Left ventricle myocardium superior (tissue), 1 donor: ENCODE data around the gene PAXX. TPM values are rescaled to one million over a fixed set of nuclear protein-coding genes. Genes with fewer than 3 reads are reported as not detected.
A peak's percentile ranks its signal among the peaks of the same experiment; 100 is the strongest.

Experiments used
- ATAC-seq: fragments of 200-7000 bp; cut with Tn5 transposase; one replicate; pipeline ENCODE4 v1.9.1; 2020; ENCODE audit warnings: mild to moderate bottlenecking, moderate library complexity
- DNase-seq: peaks from one replicate; pipeline ENCODE4 v3.0.0-alpha.2; 2020
- intact Hi-C: fragments of 100-400 bp; cut with micrococcal nuclease; formaldehyde crosslinking; loops from one replicate; pipeline ENCODE4 v1.11.0; 2022
- total RNA-seq: library from RNA; stranded (reverse); fragmentation: NEBNext Ultra II Directional; extraction: Animal tissue kit (Norgen Biotek cat#: 25700); gene quantifications from one replicate; pipeline ENCODE4 v1.2.1, GENCODE V29; 2021
- donor health status: DM: no; HTN: yes; CAD: no; lungs with severe emphysema.

The PAXX gene
- total RNA-seq, 1 donor from 2014 or later, result 23.9 TPM

GRCh38 chr9:136978865-136979544, 13.2 kb upstream of the PAXX start:
- DNase-seq (peak; percentile 35), ATAC-seq (no peak)
- intact Hi-C loops, result no loop called here

GRCh38 chr9:136979769-136980587, 12.2 kb upstream of the PAXX start:
- no peak for ATAC-seq
- peak; percentile 39 for DNase-seq
- intact Hi-C loops, result no loop called here

DNA sequence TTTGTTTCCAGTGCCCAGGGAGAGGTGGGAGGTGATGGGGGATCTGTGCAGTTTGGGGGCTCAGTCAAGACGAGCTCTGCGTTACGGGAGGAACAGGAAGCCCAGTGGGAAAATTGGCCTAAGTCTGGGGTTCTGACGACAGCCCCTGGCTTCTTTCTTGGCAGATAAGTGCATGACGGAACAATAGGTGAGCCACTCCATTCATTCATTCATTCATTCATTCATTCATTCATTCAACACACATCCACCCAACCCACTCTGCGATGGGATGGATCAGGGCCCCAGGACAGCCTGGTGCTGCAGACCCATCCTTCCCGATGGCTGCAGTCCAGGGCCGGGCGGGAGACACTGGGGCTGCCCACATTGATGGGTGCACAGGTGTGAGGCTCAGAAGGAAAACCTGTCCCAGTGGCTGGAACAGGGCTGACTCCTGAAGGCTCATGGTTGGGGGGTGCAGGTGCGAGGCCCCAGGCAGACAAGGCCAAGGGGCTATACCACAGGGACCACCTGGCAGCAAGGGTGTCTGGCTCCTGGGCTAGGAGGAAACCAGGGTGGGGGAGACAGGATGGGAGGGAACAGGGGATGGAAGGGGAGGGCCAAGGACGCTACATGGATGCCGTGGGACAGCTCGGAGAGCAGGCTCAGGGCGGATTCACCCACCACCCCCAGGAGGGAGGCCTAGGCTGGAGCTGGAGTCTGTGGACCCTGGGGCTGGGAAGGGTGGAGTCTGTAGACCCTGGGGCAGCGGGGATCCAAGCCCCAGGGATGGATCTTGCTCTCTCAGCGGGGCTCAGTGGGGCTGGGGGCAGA, 11.3 kb upstream of the PAXX start:
- intact Hi-C loops, result no loop called here
- peak; percentile 40 for DNase-seq
- ATAC-seq, result no peak

GRCh38 chr9:136981588-136982231, 10.5 kb upstream of the PAXX start:
- ATAC-seq (peak; percentile 13), DNase-seq (peak; percentile 77)
- intact Hi-C loops, result no loop called here

DNA sequence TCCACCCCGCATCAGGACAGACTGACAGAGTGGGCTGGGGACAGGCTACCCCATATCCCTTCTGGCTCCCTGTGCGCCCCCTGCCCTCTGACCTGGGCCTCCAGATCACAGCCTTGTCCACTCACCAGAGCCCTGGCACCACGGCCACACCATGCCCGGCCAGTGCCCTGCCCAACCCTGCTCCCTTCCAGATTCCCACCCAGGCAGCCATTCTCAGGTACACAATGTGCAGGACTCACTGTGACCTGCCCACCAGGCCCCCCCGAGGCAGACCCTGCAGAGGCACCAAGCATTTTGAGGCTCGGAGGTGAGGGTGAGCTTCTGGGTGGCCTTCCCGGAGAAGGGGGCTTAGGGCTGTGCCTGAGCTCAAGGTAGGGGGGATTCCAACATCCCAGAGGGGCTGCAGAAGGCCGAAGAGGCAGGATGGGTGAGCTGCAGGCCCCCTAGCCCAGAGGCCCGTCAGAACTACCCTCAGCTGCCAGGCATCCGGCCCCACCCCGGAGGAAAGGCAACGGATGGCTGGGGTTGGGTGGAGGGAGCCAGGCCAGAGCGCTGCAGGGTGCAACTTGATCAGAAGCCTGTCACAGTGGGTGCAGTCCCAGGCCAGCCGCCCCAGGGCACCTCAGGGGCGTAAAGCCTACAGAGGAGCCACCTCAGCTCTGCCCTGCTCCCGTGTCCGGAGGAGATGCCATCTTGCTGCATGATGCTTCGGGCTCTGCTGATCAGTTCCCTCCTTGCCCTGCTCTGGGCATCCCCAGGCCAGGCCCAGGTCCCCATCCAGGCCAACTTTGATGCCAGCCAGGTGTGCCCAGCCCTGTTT, 9.8 kb upstream of the PAXX start, which contains the start of gene LCNL1:
Gene LCNL1, plus strand, starts transcription at position 762 of the 820 bp plus-strand sequence. CDS start 594 bp downstream, outside the sequence.
- intact Hi-C loops, result no loop called here
- DNase-seq (peak; percentile 60), ATAC-seq (peak; percentile 1)

- no peak for ATAC-seq
- peak; percentile 42 for DNase-seq
- intact Hi-C loops, result no loop called here
Observed at GRCh38 chr9:136983167-136983566, 9.1 kb upstream of the PAXX start.

DNA sequence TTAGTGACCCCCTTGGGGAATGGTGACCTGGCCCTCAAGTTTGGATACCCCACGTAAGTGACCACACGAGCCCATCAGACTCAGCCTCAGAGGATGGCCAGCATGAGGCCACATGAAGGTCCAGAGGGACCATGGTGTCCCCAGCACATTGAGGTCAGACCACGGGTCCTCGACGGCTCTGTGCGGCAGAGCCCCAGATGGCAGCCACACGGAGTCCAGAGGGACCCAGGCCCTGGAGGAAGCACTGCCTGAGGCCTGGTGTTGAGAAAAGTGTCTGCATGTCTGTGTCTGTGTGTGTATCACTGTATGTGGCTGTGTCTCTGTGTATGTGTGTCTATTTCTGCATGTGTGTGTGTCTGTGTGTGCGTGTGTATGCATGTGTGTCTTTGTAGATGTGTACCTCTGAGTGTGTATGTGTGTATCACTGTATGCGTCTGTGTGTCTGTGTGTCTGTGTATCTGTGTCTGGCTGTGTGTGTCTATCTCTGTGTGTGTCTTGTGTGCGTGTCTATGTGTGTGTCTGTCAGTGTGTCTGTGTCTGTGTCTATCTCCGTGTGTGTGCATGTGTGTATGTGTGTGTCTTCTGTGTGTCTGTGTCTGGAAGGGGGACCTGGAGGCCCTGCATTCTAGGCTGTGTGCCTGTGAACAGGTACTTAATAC, 8.4 kb upstream of the PAXX start:
- intact Hi-C loops, result no loop called here
- ATAC-seq (no peak), DNase-seq (peak; percentile 27)

- DNase-seq (peak; percentile 33), ATAC-seq (no peak)
- intact Hi-C loops, result no loop called here
Observed at GRCh38 chr9:136984464-136985026, 7.7 kb upstream of the PAXX start.

DNA sequence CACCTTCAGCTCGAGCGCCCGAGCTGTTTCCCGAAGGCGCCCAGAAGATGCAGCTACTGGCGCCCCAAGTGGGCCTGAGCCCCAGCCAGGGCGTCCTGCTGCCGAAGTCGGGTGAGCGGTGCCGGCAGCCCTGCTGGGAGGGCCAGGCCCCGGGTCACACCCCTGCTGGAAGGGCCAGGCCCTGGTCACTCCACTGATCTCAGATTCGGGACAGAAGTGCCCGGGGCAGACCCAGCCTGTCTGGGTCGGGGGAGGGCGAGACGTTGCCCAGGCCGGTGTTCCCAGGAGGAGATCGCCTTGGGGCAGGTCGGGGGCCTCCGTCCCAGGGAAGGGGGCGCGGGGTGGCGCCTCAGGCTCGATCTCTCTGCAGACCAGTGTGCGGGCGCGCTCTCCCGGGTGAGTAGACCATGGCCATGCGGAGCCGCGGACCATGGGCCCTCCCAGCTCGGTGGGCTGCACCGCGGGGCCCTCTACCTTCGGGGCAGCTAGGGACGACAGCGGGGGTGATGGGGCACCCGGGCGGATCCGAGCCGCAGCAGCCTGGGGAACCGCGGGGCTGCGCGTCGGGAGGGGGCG, 7.1 kb upstream of the PAXX start:
- ATAC-seq (no peak), DNase-seq (peak; percentile 39)
- intact Hi-C loops, result no loop called here

DNA sequence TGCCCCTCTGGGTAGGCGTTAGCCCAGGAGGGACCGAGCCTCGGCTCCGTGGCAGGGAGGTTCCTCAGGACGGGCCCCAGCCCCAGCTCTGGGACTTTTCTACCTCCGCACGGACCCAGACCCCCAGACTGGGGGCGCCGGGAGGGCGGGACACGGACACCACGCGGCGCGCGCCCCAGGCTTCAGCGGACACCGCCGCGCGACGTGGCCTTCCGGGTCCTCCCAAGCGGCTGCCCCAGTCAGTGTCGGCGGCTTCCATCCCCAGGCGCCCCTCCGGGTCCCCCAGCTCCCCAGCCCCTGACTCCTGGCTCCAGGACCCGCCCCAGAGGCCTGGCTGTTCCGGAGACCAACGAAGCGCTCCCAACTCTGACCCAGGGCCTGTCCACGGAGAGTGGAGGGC, 6.4 kb upstream of the PAXX start:
- intact Hi-C loops, result no loop called here
- DNase-seq, result peak; percentile 37
- ATAC-seq, result no peak

GRCh38 chr9:136988872-136989271, 3.4 kb upstream of the PAXX start:
- intact Hi-C loops, result no loop called here
- ATAC-seq (no peak), DNase-seq (no peak)

DNA sequence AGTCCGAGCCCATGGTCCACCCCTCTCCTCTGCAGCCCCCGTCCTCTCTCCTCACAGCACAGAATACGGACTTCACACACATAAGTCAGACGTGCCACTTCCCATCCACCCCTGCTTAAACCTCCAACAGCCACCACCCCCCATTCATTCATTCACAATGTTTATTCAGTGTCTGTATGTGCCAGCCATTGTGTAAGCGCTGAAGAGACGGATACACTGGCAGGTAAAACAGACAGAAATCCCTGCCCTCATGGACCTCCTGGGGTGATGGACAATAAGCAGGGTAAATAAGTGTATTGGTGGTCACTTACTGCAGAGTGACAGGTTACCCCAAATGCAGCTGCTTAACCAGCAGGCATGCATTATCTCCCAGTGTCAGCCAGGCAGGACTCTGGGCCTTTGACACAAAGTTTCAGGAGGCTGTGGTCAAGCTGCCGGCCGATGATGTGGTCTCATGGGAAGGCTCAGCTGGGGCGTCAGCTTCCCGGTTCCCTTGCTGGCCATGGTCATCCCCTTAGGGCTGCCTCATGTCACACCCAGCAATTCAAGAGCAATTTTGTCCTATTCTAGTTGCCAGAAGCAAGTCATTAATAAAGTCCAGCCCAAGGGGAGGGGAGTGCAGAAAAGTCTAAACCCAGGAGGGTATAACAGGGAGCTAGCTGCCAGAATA, 1.8 kb upstream of the PAXX start:
- DNase-seq (no peak), ATAC-seq (no peak)
- intact Hi-C loops, result no loop called here

GRCh38 chr9:136992819-136993369, 672 bp downstream of the PAXX start:
- intact Hi-C loops, result no loop called here
- ATAC-seq (no peak), DNase-seq (no peak)

DNA sequence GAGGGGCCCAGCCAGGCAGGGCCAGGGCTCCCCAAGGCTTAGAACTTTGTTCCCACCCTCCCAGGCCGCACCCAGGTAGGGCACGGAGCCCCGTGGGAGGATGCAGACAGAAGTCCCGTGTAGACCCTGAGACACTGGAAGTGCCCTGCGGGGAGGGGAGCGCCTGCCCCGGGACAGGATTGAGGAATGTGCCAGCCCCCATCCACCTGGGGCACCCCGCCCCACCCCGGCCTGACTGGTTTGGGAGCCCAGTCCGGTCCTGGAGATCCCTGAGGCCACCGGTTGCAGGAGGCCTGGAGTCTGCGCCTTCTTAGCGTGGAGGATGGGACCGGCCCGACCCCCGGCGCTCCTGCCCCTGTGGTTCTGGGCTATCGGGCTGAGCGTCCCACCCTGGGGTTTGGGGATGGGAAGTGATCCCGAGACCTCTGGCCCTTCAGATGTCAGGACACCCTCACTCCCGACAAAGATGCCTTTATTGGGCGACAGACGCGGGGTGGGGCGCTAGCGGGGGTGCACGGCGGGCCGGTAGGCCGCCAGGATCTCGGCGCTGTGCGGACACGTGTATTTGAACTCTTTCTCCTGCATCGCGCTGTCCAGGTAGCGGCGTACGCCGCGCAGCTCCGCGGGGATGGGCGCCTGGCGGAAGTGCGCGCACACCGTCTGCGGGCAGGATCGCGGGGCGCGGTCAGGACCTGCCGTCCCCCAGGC, 2.1 kb downstream of the PAXX start:
- intact Hi-C loops, result no loop called here
- no peak for DNase-seq
- ATAC-seq, result no peak

DNA sequence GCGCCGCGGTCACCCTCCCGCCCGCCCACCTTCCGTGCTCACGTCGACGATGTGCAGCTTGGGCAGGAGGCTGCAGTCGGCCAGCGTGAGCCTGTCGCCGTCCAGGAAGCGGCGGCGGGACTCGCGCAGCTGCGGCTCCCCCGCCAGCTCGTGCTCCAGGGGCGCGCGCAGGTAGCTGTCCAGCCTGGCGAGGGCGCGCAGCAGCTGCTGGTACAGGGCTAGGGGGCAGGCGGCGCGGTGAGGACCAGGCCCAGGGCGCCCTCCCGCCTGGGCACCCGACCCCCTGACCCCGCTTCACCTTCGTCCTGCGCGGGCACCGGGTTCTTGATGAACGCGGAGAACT, 2.6 kb downstream of the PAXX start:
- DNase-seq, result no peak
- no peak for ATAC-seq
- intact Hi-C loops, result no loop called here

DNA sequence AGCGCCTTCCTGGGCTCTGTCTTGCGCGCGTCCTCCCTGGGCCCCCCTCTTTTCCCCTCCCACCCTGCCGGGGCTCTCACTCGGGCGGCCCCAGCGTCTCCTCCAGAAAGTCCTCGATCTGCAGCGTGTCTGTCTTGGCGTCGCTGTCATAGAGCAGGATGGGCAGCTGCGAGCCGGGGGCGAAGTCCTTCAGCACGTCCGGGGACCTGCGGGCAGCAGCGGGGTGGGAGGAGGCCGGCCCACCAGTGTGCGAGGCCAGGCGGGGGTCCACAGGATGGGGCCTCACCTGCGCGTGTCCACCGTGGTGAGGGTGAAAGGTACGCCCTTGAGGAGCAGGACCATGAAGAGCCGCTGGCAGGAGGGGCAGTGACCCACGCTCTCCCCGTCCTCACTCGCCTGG, 3.1 kb downstream of the PAXX start:
- intact Hi-C loops, result no loop called here
- DNase-seq (no peak), ATAC-seq (no peak)
